IgD-negative memory B cell (primary cell): ENCODE data around the gene SSH2. TPM values are rescaled to one million over a fixed set of nuclear protein-coding genes. Genes with fewer than 3 reads are reported as not detected.
A peak's percentile ranks its signal among the peaks of the same experiment; 100 is the strongest.

Source experiments
- H3K27ac Mint-ChIP-seq, 3 donors: one replicate each; pipeline ENCODE4 v1.8.0; 2020 to 2022; ENCODE audit warnings: mild to moderate bottlenecking in 3 of 3, mixed read lengths in 3 of 3, moderate library complexity in 1 of 3
- H3K27me3 Mint-ChIP-seq: one replicate; pipeline ENCODE4 v1.8.0; 2021; ENCODE audit warnings: mixed read lengths
- H3K36me3 Mint-ChIP-seq: one replicate; pipeline ENCODE4 v1.8.0; 2020; ENCODE audit warnings: mild to moderate bottlenecking, mixed read lengths
- H3K4me1 Mint-ChIP-seq, 3 donors: one replicate each; pipeline ENCODE4 v1.8.0; 2020 to 2022; ENCODE audit warnings: mixed read lengths in 3 of 3, mild to moderate bottlenecking in 1 of 3
- H3K4me3 Mint-ChIP-seq, 4 donors: one replicate each; pipeline ENCODE4 v1.8.0; 2020 to 2022; ENCODE audit warnings: mild to moderate bottlenecking in 4 of 4, mixed read lengths in 4 of 4, moderate library complexity in 3 of 4
- H3K9me3 Mint-ChIP-seq, 3 donors: one replicate each; pipeline ENCODE4 v1.8.0; 2020 to 2021; ENCODE audit warnings: mixed read lengths in 3 of 3, mild to moderate bottlenecking in 1 of 3
- polyA plus RNA-seq: library from polyadenylated mRNA; unstranded; fragments of 300-500 nt; fragmentation: Illumina TruSeq; gene quantifications from one replicate; pipeline ENCODE4 v1.2.3, GENCODE V29; 2021

SSH2 gene
- polyA plus RNA-seq, 1 donor from 2014 or later: 51.6 TPM

GRCh38 chr17:29615492-29616299 lies 314.3 kb downstream of the SSH2 start:
- H3K36me3 Mint-ChIP-seq: no peaks in the 10 kb centered on the region
- H3K4me1 Mint-ChIP-seq: peaks cover 13 to 22% (median 14%) of the 10 kb centered on the region in 3 donors
- H3K27ac Mint-ChIP-seq: peak overlapping the region in 1 of 3 donors; percentile 14
- H3K27me3 Mint-ChIP-seq: peaks cover 6% of the 10 kb centered on the region
- no peaks in the 10 kb centered on the region for H3K9me3 Mint-ChIP-seq
- peak overlapping the region; percentile 79 to 94 (median 87) for H3K4me3 Mint-ChIP-seq

- H3K27ac Mint-ChIP-seq: peak overlapping the region in 1 of 3 donors; percentile 14
- H3K9me3 Mint-ChIP-seq: no peaks in the 10 kb centered on the region
- H3K4me1 Mint-ChIP-seq: peaks cover 13 to 24% (median 14%) of the 10 kb centered on the region in 3 donors
- peak overlapping the region; percentile 79 to 94 (median 87) for H3K4me3 Mint-ChIP-seq
- peaks cover 6% of the 10 kb centered on the region for H3K27me3 Mint-ChIP-seq
- no peaks in the 10 kb centered on the region for H3K36me3 Mint-ChIP-seq
Measured at GRCh38 chr17:29615048-29615385, 315.0 kb downstream of the SSH2 start.

- H3K4me3 Mint-ChIP-seq: peak overlapping the region; percentile 79 to 94 (median 87)
- H3K36me3 Mint-ChIP-seq: no peaks in the 10 kb centered on the region
- H3K4me1 Mint-ChIP-seq: peaks cover 13 to 24% (median 14%) of the 10 kb centered on the region in 3 donors
- H3K9me3 Mint-ChIP-seq: no peaks in the 10 kb centered on the region
- peaks cover 6% of the 10 kb centered on the region for H3K27me3 Mint-ChIP-seq
- H3K27ac Mint-ChIP-seq: peak overlapping the region in 1 of 3 donors; percentile 14
Measured at GRCh38 chr17:29614349-29615047, 315.5 kb downstream of the SSH2 start.

- peak overlapping the region in 2 of 4 donors; percentile 79 to 87 for H3K4me3 Mint-ChIP-seq
- peak overlapping the region in 1 of 3 donors; percentile 14 for H3K27ac Mint-ChIP-seq
- H3K9me3 Mint-ChIP-seq: no peaks in the 10 kb centered on the region
- H3K36me3 Mint-ChIP-seq: no peaks in the 10 kb centered on the region
- peaks cover 13 to 24% (median 14%) of the 10 kb centered on the region in 3 donors for H3K4me1 Mint-ChIP-seq
- peaks cover 6% of the 10 kb centered on the region for H3K27me3 Mint-ChIP-seq
Measured at GRCh38 chr17:29613856-29614255, 316.2 kb downstream of the SSH2 start.

GRCh38 chr17:29613352-29613837 lies 316.6 kb downstream of the SSH2 start:
- H3K27ac Mint-ChIP-seq: peak overlapping the region in 1 of 3 donors; percentile 14
- no peaks in the 10 kb centered on the region for H3K9me3 Mint-ChIP-seq
- no peaks in the 10 kb centered on the region for H3K36me3 Mint-ChIP-seq
- peaks cover 6% of the 10 kb centered on the region for H3K27me3 Mint-ChIP-seq
- peak overlapping the region in 3 of 4 donors; percentile 38 to 87 (median 79) for H3K4me3 Mint-ChIP-seq
- peaks cover 13 to 24% (median 14%) of the 10 kb centered on the region in 3 donors for H3K4me1 Mint-ChIP-seq

- peak overlapping the region in 2 of 4 donors; percentile 50 to 63 for H3K4me3 Mint-ChIP-seq
- no peak overlapping the region for H3K27ac Mint-ChIP-seq
- H3K27me3 Mint-ChIP-seq: peaks cover 6% of the 10 kb centered on the region
- H3K4me1 Mint-ChIP-seq: peaks cover 13 to 24% (median 14%) of the 10 kb centered on the region in 3 donors
- H3K9me3 Mint-ChIP-seq: no peaks in the 10 kb centered on the region
- no peaks in the 10 kb centered on the region for H3K36me3 Mint-ChIP-seq
Measured at GRCh38 chr17:29612404-29613280, 317.4 kb downstream of the SSH2 start.

- H3K36me3 Mint-ChIP-seq: no peaks in the 10 kb centered on the region
- H3K4me1 Mint-ChIP-seq: peaks cover 9 to 20% (median 13%) of the 10 kb centered on the region in 3 donors
- H3K9me3 Mint-ChIP-seq: no peaks in the 10 kb centered on the region
- no peak overlapping the region for H3K27ac Mint-ChIP-seq
- peaks cover 6% of the 10 kb centered on the region for H3K27me3 Mint-ChIP-seq
- peak overlapping the region in 2 of 4 donors; percentile 41 to 50 for H3K4me3 Mint-ChIP-seq
Measured at GRCh38 chr17:29612094-29612403, 318.0 kb downstream of the SSH2 start.

- Mint-ChIP-seq H3K36me3 (no peaks in the 10 kb centered on the region), H3K27ac (no peak overlapping the region), H3K4me3 (peak overlapping the region in 1 of 4 donors; percentile 32), H3K27me3 (peaks cover 4% of the 10 kb centered on the region), H3K9me3 (no peaks in the 10 kb centered on the region), H3K4me1 (peaks cover 5 to 16% (median 10%) of the 10 kb centered on the region in 3 donors)
Measured at GRCh38 chr17:29611351-29612093, 318.5 kb downstream of the SSH2 start.

- no peak overlapping the region for H3K27ac Mint-ChIP-seq
- H3K27me3 Mint-ChIP-seq: no peaks in the 10 kb centered on the region
- no peaks in the 10 kb centered on the region for H3K36me3 Mint-ChIP-seq
- H3K9me3 Mint-ChIP-seq: no peaks in the 10 kb centered on the region
- H3K4me3 Mint-ChIP-seq: peak overlapping the region in 1 of 4 donors; percentile 34
- H3K4me1 Mint-ChIP-seq: peaks cover 3 to 11% (median 7%) of the 10 kb centered on the region in 3 donors
Measured at GRCh38 chr17:29610395-29610794, 319.6 kb downstream of the SSH2 start.

GRCh38 chr17:29608986-29609385 lies 321.0 kb downstream of the SSH2 start:
- no peaks in the 10 kb centered on the region for H3K9me3 Mint-ChIP-seq

GRCh38 chr17:29607557-29608195 lies 322.4 kb downstream of the SSH2 start:
- Mint-ChIP-seq H3K9me3 (no peaks in the 10 kb centered on the region), H3K4me3 (no peak overlapping the region), H3K4me1 (peaks cover 0 to 5% (median 0%) of the 10 kb centered on the region in 3 donors), H3K27me3 (no peaks in the 10 kb centered on the region), H3K36me3 (no peaks in the 10 kb centered on the region), H3K27ac (no peak overlapping the region)

More at GRCh38 chr17:29608986-29609385, 321.0 kb downstream of the SSH2 start:
- Mint-ChIP-seq H3K36me3 (no peaks in the 10 kb centered on the region), H3K4me1 (peaks cover 2 to 5% (median 3%) of the 10 kb centered on the region in 3 donors), H3K27ac (no peak overlapping the region), H3K4me3 (no peak overlapping the region), H3K27me3 (no peaks in the 10 kb centered on the region)

GRCh38 chr17:29603109-29603674 lies 326.8 kb downstream of the SSH2 start:
- no peak overlapping the region for H3K27ac Mint-ChIP-seq
- H3K36me3 Mint-ChIP-seq: no peaks in the 10 kb centered on the region
- no peaks in the 10 kb centered on the region for H3K9me3 Mint-ChIP-seq
- no peaks in the 10 kb centered on the region for H3K4me1 Mint-ChIP-seq
- peak overlapping the region in 1 of 4 donors; percentile 32 for H3K4me3 Mint-ChIP-seq
- no peaks in the 10 kb centered on the region for H3K27me3 Mint-ChIP-seq

- no peaks in the 10 kb centered on the region for H3K36me3 Mint-ChIP-seq
- H3K4me3 Mint-ChIP-seq: no peak overlapping the region
- H3K27me3 Mint-ChIP-seq: no peaks in the 10 kb centered on the region
- no peaks in the 10 kb centered on the region for H3K9me3 Mint-ChIP-seq
- H3K27ac Mint-ChIP-seq: no peak overlapping the region
- peaks cover 0 to 3% (median 0%) of the 10 kb centered on the region in 3 donors for H3K4me1 Mint-ChIP-seq
Measured at GRCh38 chr17:29597361-29598172, 332.5 kb downstream of the SSH2 start.
